HepG2 (cell line): ENCODE measurements around the gene YKT6. TPM values are rescaled to one million over a fixed set of nuclear protein-coding genes. Genes with fewer than 3 reads are reported as not detected.

Source experiments
- ATAC-seq: fragments of 200-7000 bp; cut with Tn5 transposase; 3 replicates; pipeline ENCODE4 v1.9.1; 2020; ENCODE audit warnings: mild to moderate bottlenecking, moderate library complexity
- BruUV-seq: library from RNA; stranded (reverse); fragments of 400-500 nt; replicated peaks from 2 replicates; lab custom pipeline; 2021; lab: Mats Ljungman, UMichigan
- CTCF ChIA-PET: fragments of 300-600 bp; formaldehyde crosslinking; extraction: SDS; loops from one replicate; lab custom pipeline; 2021; ENCODE audit warnings: low total read pairs, inconsistent platforms, low intra/inter-chr PET ratio; lab: Yijun Ruan, JAX
- POLR2A ChIA-PET: fragments of 350-600 bp; sonication (Branson Sonifier 250); formaldehyde crosslinking; loops from one replicate; lab custom pipeline; 2020; ENCODE audit warnings: antibody characterized with exemption, inconsistent platforms; lab: Yijun Ruan, JAX
- DNase-seq: peaks from one replicate; pipeline ENCODE4 v3.0.0-alpha.2; 2015; ENCODE audit warnings: low spot score
- FAIRE-seq: peaks from 3 replicates; lab custom pipeline; 2011; peaks lifted over from hg19 to GRCh38; lab: Jason Lieb, UNC
- H2AFZ ChIP-seq: one replicate; pipeline ENCODE4 v1.6.1; 2011; ENCODE audit warnings: low read length, inconsistent platforms
- H3K27ac ChIP-seq: fragments of 300-600 bp; 3 replicates; pipeline ENCODE4 v1.8.0; 2011; ENCODE audit warnings: mixed run types, mild to moderate bottlenecking, mixed read lengths, low read length, inconsistent platforms; ENCODE audit not compliant: insufficient read depth; ENCODE audit errors: extremely low read length
- H3K27me3 ChIP-seq, 2 experiments: fragments of 200-600 bp in 1 of 2; 2 replicates in 1 of 2; 3 replicates in 1 of 2; pipeline versions ENCODE4 v1.6.0 to v1.8.0; 2011; ENCODE audit warnings: low read length in 2 of 2, mild to moderate bottlenecking in 2 of 2, moderate library complexity in 2 of 2, inconsistent platforms in 1 of 2; ENCODE audit not compliant: insufficient read depth in 2 of 2, control insufficient read depth in 1 of 2
- H3K36me3 ChIP-seq, 2 experiments: fragments of 200-600 bp in 1 of 2; replicated peaks in 1 of 2; 2 replicates in 1 of 2; 3 replicates in 1 of 2; pipeline versions ENCODE4 v1.5.1 to v1.8.0; 2011; ENCODE audit warnings: low read length in 2 of 2, inconsistent platforms in 1 of 2; ENCODE audit not compliant: insufficient read depth in 2 of 2, control insufficient read depth in 1 of 2
- H3K4me1 ChIP-seq: 2 replicates; pipeline ENCODE4 v1.5.1; 2012; ENCODE audit warnings: low read length, inconsistent platforms; ENCODE audit not compliant: insufficient read depth
- H3K4me2 ChIP-seq: 2 replicates; pipeline ENCODE4 v1.6.0; 2011; ENCODE audit warnings: low read depth, low read length, inconsistent platforms
- H3K4me3 ChIP-seq, 3 experiments: fragments of 200-600 bp in 1 of 3; sonication (generic), shearing (Covaris generic) in 1 of 3; replicated peaks in 1 of 3; 2 replicates each; pipeline ENCODE4 v1.5.1; 2011 to 2016; ENCODE audit warnings: low read length in 3 of 3, inconsistent platforms in 2 of 3, low read depth in 2 of 3, mild to moderate bottlenecking in 2 of 3, control low read depth in 1 of 3, mixed read lengths in 1 of 3; ENCODE audit not compliant: insufficient read depth in 1 of 3
- H3K79me2 ChIP-seq: one replicate; pipeline ENCODE4 v1.6.1; 2011; ENCODE audit warnings: low read length, inconsistent platforms; ENCODE audit not compliant: insufficient read depth
- H3K9ac ChIP-seq: 2 replicates; pipeline ENCODE4 v1.6.0; 2011; ENCODE audit warnings: mild to moderate bottlenecking, low read depth, low read length, inconsistent platforms; ENCODE audit not compliant: insufficient read depth
- H3K9me3 ChIP-seq: 2 replicates; pipeline ENCODE4 v1.5.1; 2012; ENCODE audit warnings: mild to moderate bottlenecking, low read length
- H4K20me1 ChIP-seq: 2 replicates; pipeline ENCODE4 v1.6.0; 2011; ENCODE audit warnings: inconsistent platforms, mild to moderate bottlenecking, low read length, moderate library complexity; ENCODE audit not compliant: insufficient read depth
- DNMT1 ChIP-seq: sonication (generic); formaldehyde crosslinking; IDR thresholded peaks from 2 replicates; pipeline ENCODE4 v1.5.1; 2020; ENCODE audit warnings: mild to moderate bottlenecking, missing genetic modification reagents
- JUND ChIP-seq: sonication (generic); formaldehyde crosslinking; IDR thresholded peaks from 2 replicates; pipeline ENCODE4 v1.8.0; 2022; ENCODE audit warnings: mild to moderate bottlenecking, missing genetic modification reagents
- POGK ChIP-seq: sonication (generic); formaldehyde crosslinking; conservative IDR thresholded peaks from 2 replicates; pipeline ENCODE4 v1.8.0; 2022; ENCODE audit warnings: mild to moderate bottlenecking, moderate library complexity, missing genetic modification reagents
- RBAK ChIP-seq: sonication (generic); formaldehyde crosslinking; IDR thresholded peaks from 2 replicates; pipeline ENCODE4 v1.5.1; 2020; ENCODE audit warnings: mild to moderate bottlenecking, missing genetic modification reagents
- STAG1 ChIP-seq: sonication (generic); formaldehyde crosslinking; IDR thresholded peaks from 2 replicates; pipeline ENCODE4 v1.4.0; 2020; ENCODE audit warnings: missing genetic modification reagents
- SYNCRIP ChIP-seq: fragments of 200-400 bp; formaldehyde crosslinking; IDR thresholded peaks from 2 replicates; pipeline ENCODE4 v1.6.1; 2018; ENCODE audit warnings: mild to moderate bottlenecking, low read depth, low read length; ENCODE audit not compliant: insufficient read depth
- TSC22D2 ChIP-seq: sonication (generic); formaldehyde crosslinking; IDR thresholded peaks from 2 replicates; pipeline ENCODE4 v1.5.1; 2020; ENCODE audit warnings: missing genetic modification reagents, mild to moderate bottlenecking, borderline replicate concordance
- ZNF644 ChIP-seq: IDR thresholded peaks from 2 replicates; pipeline ENCODE4 v1.6.1; 2016; ENCODE audit warnings: low read depth
- ZNF674 ChIP-seq: sonication (generic); formaldehyde crosslinking; IDR thresholded peaks from 2 replicates; pipeline ENCODE4 v1.5.0; 2020; ENCODE audit warnings: low read depth, mild to moderate bottlenecking, missing genetic modification reagents
- WGBS: methylation state at CpG from one replicate; pipeline ENCODE4 v1.1.6; 2017; ENCODE audit warnings: low lambda C conversion rate; 5-methylcytosine and 5-hydroxymethylcytosine counted together
- in situ Hi-C: cut with HindIII; loops from 2 replicates; pipeline ENCODE4 v1.10.0; 2017; ENCODE audit warnings: low pct_unique_long_range_greater_than_20kb; ENCODE audit not compliant: extremely low pct_ligation_motif_present
- intact Hi-C: fragments of 100-400 bp; cut with micrococcal nuclease; formaldehyde crosslinking; loops from one replicate; pipeline ENCODE4 v1.10.0; 2022; ENCODE audit not compliant: unreplicated experiment
- polyA plus RNA-seq, 8 experiments: library from polyadenylated mRNA; depleted of rRNA in 3 of 8; stranded (reverse) in 7 of 8; unstranded in 1 of 8; fragments of >200 nt; fragmentation: Illumina TruSeq in 4 of 8; extraction: Trizol in 4 of 8; gene quantifications; 2 replicates each; pipeline versions ENCODE4 v1.2.1 to v1.2.3, GENCODE V29; 2011 to 2016; ENCODE audit warnings: low read depth in 4 of 8, missing spikeins in 1 of 8, mixed read lengths in 1 of 8; ENCODE audit not compliant: insufficient read depth in 1 of 8
- total RNA-seq, 5 experiments: library from RNA; depleted of rRNA; stranded (reverse); fragments of >200 nt; fragmentation: Illumina TruSeq; extraction: Trizol; gene quantifications; 2 replicates each; pipeline ENCODE4 v1.2.3, GENCODE V29; 2016; ENCODE audit warnings: low read depth in 1 of 5
- TF ChIP-seq, protein P1 (sequence below): IDR thresholded peaks from 2 replicates; pipeline ENCODE4 v1.6.1; 2018; ENCODE audit warnings: missing genetic modification reagents, mild to moderate bottlenecking, missing compliant biosample characterization
- TF ChIP-seq, protein P2 (sequence below): sonication (generic); formaldehyde crosslinking; IDR thresholded peaks from 2 replicates; pipeline ENCODE4 v1.5.0; 2020; ENCODE audit warnings: mild to moderate bottlenecking, missing genetic modification reagents
- TF ChIP-seq, protein P3 (sequence below), 2 experiments: sonication (generic) in 1 of 2; formaldehyde crosslinking in 1 of 2; IDR thresholded peaks; 2 replicates each; pipeline versions ENCODE4 v1.6.1 to v1.9.0; 2014 to 2022; ENCODE audit warnings: antibody characterized with exemption in 1 of 2, borderline replicate concordance in 1 of 2, inconsistent platforms in 1 of 2, low read depth in 1 of 2, missing genetic modification reagents in 1 of 2

Gene YKT6
- total and polyA plus RNA-seq, 2 of the 13 experiments (the other 11 are each of a cell fraction or from before 2014, with no cell fraction given): 52.2 to 60.3 TPM

- CTCF ChIA-PET: no interaction called here
- in situ Hi-C loops (no loop called here), intact Hi-C loops (no loop called here)
- ATAC-seq (no peak), DNase-seq (no peak), FAIRE-seq (no peak)
- H3K4me2 ChIP-seq: no peak overlapping the region
- no peak overlapping the region for H3K9ac ChIP-seq
- POLR2A ChIA-PET: no interaction called here
- WGBS: 33% methylated on average over 17 of the region's 29 CpGs
- no peak overlapping the region for H3K4me3 ChIP-seq
- peaks cover 19 to 78% of the 10 kb centered on the region in 2 experiments; a peak in 4 of 5 replicates for H3K27me3 ChIP-seq
- no peaks in the 10 kb centered on the region for H3K36me3 ChIP-seq
- H3K4me1 ChIP-seq: peaks cover 8% of the 10 kb centered on the region; the same call in 1 of the 2 replicates
- H2AFZ ChIP-seq: no peak overlapping the region
- no peaks in the 10 kb centered on the region for H3K9me3 ChIP-seq
- no peaks in the 10 kb centered on the region for H4K20me1 ChIP-seq
- no peaks in the 10 kb centered on the region for H3K79me2 ChIP-seq
- BruUV-seq: no TSS peak
- no peak overlapping the region for H3K27ac ChIP-seq
- TF ChIP-seq, protein P1, sequence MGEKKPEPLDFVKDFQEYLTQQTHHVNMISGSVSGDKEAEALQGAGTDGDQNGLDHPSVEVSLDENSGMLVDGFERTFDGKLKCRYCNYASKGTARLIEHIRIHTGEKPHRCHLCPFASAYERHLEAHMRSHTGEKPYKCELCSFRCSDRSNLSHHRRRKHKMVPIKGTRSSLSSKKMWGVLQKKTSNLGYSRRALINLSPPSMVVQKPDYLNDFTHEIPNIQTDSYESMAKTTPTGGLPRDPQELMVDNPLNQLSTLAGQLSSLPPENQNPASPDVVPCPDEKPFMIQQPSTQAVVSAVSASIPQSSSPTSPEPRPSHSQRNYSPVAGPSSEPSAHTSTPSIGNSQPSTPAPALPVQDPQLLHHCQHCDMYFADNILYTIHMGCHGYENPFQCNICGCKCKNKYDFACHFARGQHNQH: no peak
- TF ChIP-seq JUND (CRISPR knock-in tag): no peak
- no peak for TF ChIP-seq TSC22D2 (CRISPR knock-in tag)
- no peak for TF ChIP-seq ZNF674 (CRISPR knock-in tag)
- TF ChIP-seq ZNF644 (CRISPR knock-in tag): no peak
- no peak for TF ChIP-seq POGK (CRISPR knock-in tag)
- TF ChIP-seq, protein P2, sequence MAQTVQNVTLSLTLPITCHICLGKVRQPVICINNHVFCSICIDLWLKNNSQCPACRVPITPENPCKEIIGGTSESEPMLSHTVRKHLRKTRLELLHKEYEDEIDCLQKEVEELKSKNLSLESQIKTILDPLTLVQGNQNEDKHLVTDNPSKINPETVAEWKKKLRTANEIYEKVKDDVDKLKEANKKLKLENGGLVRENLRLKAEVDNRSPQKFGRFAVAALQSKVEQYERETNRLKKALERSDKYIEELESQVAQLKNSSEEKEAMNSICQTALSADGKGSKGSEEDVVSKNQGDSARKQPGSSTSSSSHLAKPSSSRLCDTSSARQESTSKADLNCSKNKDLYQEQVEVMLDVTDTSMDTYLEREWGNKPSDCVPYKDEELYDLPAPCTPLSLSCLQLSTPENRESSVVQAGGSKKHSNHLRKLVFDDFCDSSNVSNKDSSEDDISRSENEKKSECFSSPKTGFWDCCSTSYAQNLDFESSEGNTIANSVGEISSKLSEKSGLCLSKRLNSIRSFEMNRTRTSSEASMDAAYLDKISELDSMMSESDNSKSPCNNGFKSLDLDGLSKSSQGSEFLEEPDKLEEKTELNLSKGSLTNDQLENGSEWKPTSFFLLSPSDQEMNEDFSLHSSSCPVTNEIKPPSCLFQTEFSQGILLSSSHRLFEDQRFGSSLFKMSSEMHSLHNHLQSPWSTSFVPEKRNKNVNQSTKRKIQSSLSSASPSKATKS (CRISPR knock-in tag): no peak
- TF ChIP-seq, protein P3, sequence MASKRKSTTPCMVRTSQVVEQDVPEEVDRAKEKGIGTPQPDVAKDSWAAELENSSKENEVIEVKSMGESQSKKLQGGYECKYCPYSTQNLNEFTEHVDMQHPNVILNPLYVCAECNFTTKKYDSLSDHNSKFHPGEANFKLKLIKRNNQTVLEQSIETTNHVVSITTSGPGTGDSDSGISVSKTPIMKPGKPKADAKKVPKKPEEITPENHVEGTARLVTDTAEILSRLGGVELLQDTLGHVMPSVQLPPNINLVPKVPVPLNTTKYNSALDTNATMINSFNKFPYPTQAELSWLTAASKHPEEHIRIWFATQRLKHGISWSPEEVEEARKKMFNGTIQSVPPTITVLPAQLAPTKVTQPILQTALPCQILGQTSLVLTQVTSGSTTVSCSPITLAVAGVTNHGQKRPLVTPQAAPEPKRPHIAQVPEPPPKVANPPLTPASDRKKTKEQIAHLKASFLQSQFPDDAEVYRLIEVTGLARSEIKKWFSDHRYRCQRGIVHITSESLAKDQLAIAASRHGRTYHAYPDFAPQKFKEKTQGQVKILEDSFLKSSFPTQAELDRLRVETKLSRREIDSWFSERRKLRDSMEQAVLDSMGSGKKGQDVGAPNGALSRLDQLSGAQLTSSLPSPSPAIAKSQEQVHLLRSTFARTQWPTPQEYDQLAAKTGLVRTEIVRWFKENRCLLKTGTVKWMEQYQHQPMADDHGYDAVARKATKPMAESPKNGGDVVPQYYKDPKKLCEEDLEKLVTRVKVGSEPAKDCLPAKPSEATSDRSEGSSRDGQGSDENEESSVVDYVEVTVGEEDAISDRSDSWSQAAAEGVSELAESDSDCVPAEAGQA (IDR thresholded peaks at IDR 0.05; ENCODE audit: low read depth): no peak
- TF ChIP-seq, protein P3 (CRISPR knock-in tag; IDR thresholded peaks at IDR 0.05; ENCODE audit: borderline replicate concordance): no peak
- TF ChIP-seq DNMT1 (CRISPR knock-in tag): no peak
- no peak for TF ChIP-seq SYNCRIP
- no peak for TF ChIP-seq RBAK
- no peak for TF ChIP-seq STAG1 (CRISPR knock-in tag)
Observed at GRCh38 chr7:44228571-44229350, 28.0 kb downstream of the YKT6 start.
